LoVo (cell line): ENCODE measurements around the gene SMNDC1.
"Not testable (repeated sequence)": the region's sequence is repeated elsewhere in the genome, so short reads cannot be mapped to it uniquely, and the experiment has no call there.

ENCODE experiments used
- DNase-seq: peaks from one replicate; pipeline ENCODE4 v3.0.0-alpha.2; 2016; ENCODE audit warnings: low spot score

Gene SMNDC1

GRCh38 chr10:110304780-110305421, at the start of gene SMNDC1:
Gene SMNDC1 (minus strand): TSS chr10:110304920. CDS start chr10:110303587, 1,333 bp downstream.
- DNase-seq = peak; percentile 99

GRCh38 chr10:110354322-110354766, 49.6 kb upstream of the SMNDC1 start:
- DNase-seq = peak; percentile 62

- DNase-seq = peak; percentile 17
Observed at GRCh38 chr10:110353244-110354119, 48.8 kb upstream of the SMNDC1 start.

- no peak for DNase-seq
Observed at GRCh38 chr10:110352930-110353243, 48.2 kb upstream of the SMNDC1 start.

GRCh38 chr10:110350812-110351211, 46.1 kb upstream of the SMNDC1 start:
- DNase-seq = no peak

- no peak for DNase-seq
Observed at GRCh38 chr10:110349831-110350230, 45.1 kb upstream of the SMNDC1 start.

- no peak for DNase-seq
Observed at GRCh38 chr10:110349386-110349785, 44.7 kb upstream of the SMNDC1 start.

GRCh38 chr10:110348336-110348735, 43.6 kb upstream of the SMNDC1 start:
- DNase-seq = no peak

GRCh38 chr10:110346914-110347313, 42.2 kb upstream of the SMNDC1 start:
- no peak for DNase-seq

- no peak for DNase-seq
Observed at GRCh38 chr10:110345286-110345685, 40.6 kb upstream of the SMNDC1 start.

GRCh38 chr10:110344622-110345021, 39.9 kb upstream of the SMNDC1 start:
- no peak for DNase-seq

- DNase-seq = no peak
Observed at GRCh38 chr10:110343947-110344346, 39.2 kb upstream of the SMNDC1 start.

- DNase-seq = no peak
Observed at GRCh38 chr10:110340816-110341215, 36.1 kb upstream of the SMNDC1 start.

GRCh38 chr10:110340122-110340521, 35.4 kb upstream of the SMNDC1 start:
- DNase-seq = no peak

GRCh38 chr10:110337906-110338305, 33.2 kb upstream of the SMNDC1 start:
- no peak for DNase-seq

GRCh38 chr10:110337401-110337800, 32.7 kb upstream of the SMNDC1 start:
- DNase-seq = no peak

- peak; percentile 33 for DNase-seq
Observed at GRCh38 chr10:110336111-110336721, 31.5 kb upstream of the SMNDC1 start.

- DNase-seq = no peak
Observed at GRCh38 chr10:110335314-110336064, 30.8 kb upstream of the SMNDC1 start.

GRCh38 chr10:110334061-110334656, 29.4 kb upstream of the SMNDC1 start:
- no peak for DNase-seq

GRCh38 chr10:110331226-110331795, 26.6 kb upstream of the SMNDC1 start:
- DNase-seq = not testable (repeated sequence)

GRCh38 chr10:110330675-110331074, 26.0 kb upstream of the SMNDC1 start:
- no peak for DNase-seq
